HG03571 (cell line): Measurements from ENCODE around the gene ARID4B.
"Not testable (repeated sequence)": the region's sequence is repeated elsewhere in the genome, so short reads cannot be mapped to it uniquely, and the experiment has no call there.

Source experiments
- ATAC-seq: cut with Tn5 transposase; IDR thresholded peaks from one replicate; pipeline ENCODE4 v1.9.1; 2021; ENCODE audit not compliant: unreplicated experiment

Gene ARID4B

DNA sequence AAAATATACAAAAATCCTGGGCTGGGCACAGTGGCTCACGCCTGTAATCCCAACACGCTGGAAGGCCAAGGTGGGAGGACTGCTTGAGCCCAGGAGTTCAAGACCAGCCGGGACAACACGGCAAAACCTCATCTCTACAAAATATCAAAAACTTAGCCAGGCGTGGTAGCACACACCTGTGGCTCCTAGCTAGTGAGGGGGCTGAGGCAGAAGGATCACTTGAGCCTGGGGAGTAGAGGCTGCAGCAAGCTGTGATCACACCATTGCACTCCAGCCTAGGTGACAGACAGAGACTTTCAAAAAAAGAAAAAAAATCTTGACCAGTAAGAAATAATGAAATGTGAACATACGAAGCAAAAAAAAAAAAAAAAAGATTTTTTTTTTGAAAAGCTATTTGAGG lies 52.1 kb downstream of the ARID4B start:
- ATAC-seq: no peak

DNA sequence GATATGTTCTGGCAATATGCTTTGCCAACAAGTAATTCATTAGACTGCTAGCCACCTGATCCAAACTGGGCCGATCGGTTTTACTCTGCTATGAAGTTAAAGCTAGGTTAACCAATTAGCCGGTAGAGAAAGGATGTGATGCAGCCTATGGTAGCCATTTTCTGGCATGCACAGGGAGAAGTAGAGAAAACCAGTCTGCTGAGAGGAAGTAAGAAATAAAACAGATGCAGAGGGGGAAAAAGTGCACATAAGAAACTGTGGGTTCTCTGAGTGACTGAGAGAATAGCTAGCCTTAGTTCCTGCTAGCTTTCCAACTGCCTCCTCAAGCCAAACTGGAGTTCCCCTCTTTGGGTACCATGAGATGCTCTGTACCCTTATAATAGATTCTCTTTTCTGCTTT lies 52.8 kb downstream of the ARID4B start:
- peak; percentile 69 for ATAC-seq

GRCh38 chr1:235272851-235273250 lies 55.1 kb downstream of the ARID4B start:
- ATAC-seq: no peak

GRCh38 chr1:235270625-235271024 lies 57.4 kb downstream of the ARID4B start:
- no peak for ATAC-seq

DNA sequence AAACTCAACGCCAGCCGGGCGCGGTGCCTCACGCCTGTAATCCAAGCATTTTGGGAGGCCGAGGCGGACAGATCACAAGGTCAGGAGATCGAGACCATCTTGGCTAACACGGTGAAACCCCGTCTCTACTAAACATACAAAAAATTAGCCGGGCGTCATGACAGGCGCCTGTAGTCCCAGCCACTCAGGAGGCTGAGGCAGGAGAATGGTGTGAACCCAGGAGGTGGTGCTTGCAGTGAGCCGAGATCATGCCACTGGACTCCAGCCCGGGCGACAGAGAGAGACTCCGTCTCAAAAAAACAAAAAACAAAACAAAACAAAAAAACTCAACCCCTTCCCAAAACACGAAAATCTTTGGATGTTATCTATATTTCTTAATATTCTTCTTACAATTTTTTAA lies 58.0 kb downstream of the ARID4B start:
- not testable (repeated sequence) for ATAC-seq

DNA sequence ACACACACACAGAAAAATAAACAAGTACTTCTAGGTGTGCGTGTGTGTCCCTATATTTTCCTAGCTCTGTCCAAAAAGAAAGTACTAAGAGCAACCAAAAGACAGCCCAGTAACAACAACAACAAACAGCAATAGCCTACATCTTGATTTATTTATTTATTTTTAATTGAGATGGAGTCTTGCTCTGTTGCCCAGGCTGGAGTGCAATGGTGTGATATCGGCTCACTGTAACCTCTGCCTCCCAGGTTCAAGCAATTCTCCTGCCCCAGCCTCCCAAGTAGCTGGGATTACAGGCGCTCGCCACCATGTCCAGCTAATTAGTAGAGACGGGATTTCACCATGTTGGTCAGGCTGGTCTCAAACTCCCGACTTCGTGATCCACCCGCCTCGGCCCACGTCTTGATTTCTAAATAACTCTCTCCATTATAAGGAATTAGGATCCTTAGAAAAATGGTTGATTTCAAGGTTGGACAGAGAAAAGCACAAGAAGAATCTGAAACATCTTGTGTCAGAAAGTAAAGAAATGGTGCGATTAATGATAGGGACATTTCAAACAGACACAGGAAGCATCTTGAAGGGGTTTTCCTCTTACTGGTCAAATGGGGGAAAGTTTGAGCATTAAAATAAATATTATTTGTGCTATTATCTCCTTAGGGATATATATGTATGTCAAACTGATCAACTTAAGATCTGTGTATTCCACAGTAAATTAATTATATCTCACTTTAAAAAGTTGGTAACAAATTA lies 59.4 kb downstream of the ARID4B start:
- no peak for ATAC-seq

- no peak for ATAC-seq
These were observed 61.0 kb downstream of the ARID4B start for GRCh38 chr1:235266967-235267366.

DNA sequence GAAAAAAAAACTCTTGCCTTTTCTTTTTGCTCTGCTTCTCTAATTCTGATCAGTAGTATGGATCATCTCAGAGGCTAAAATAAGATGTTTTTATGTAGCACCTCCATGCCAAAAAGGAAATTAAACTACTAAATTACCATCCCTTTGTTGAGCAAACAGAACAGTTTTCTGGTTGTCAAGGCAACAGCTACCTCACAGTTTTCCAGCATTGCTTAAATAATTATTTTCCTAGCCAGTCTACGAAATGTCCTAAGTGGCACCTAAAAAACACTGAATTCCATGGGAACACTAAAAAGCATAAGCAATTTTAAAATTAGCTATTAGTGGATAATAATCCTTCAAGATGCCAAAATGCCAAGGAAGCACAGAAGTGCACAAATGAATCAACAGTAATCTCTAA lies 61.7 kb downstream of the ARID4B start:
- ATAC-seq: no peak

GRCh38 chr1:235265900-235266299 lies 62.1 kb downstream of the ARID4B start:
- ATAC-seq: no peak

- ATAC-seq: no peak
These were observed 63.7 kb downstream of the ARID4B start for GRCh38 chr1:235264327-235264726.

DNA sequence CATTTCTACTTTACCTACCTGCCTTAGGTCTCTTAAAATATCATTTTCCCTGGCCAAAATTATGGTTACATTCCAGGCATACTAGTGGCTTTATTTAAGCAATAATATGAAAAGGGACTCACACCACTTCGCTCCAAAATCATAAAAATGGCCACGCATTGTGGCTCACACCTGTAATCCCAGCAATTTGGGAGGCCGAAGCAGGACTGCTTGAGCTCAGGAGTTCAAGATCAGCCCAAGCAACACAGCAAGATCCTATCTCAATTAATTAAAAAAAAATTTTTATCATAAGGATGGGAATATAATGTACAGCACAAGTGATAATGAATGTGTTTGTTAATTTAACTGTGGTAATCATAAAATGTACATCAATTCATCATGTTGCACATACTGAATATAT lies 65.4 kb downstream of the ARID4B start:
- ATAC-seq: no peak

GRCh38 chr1:235261243-235261642 lies 66.7 kb downstream of the ARID4B start:
- no peak for ATAC-seq

DNA sequence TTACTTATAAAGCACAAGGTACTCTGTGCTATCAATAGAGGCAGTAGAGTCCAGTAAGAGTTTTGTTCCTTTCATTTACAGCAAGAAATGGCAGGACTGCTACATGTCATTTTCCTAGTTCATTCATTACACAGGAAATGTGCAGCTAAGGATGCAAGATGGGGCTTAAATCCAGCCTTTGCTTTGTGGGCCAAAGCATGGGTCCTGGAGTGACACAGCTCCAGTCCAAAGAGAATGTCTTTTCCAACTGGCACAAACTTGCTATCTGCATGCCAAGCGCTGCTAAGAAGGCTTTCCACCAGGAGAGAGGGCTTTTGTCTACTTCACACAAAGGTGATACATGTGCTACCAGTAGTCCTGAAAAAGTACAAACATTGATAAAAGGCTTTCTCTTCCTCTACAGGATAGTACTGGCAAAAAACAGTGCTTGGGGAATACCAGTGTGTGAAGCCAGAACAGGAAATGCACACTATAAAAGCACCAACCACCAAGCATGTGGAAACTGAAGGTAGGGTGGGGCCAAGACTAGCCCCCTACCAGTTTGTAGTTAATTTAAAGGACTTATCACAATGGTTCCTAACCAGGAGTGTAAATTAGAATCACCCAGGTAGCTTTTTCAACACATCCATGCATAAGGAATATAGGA lies 68.7 kb downstream of the ARID4B start:
- no peak for ATAC-seq

DNA sequence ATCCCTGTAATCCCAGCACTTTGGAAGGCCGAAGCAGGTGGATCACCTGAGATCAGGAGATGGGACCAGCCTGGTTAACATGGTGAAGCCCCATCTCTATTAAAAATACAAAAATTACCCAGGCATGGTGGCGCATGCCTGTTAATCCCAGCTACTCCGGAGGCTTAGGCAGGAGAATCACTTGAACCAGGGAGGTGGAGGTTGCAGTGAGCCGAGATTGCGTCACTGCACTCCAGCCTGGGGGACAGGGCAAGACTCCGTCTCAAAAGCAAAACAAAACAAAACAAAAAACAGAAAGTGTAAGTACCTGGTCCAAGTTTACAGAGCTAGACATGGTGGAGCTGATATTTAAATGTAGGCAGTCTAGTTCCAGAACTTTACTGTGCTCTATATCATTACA lies 69.9 kb downstream of the ARID4B start:
- not testable (repeated sequence) for ATAC-seq

- no peak for ATAC-seq
These were observed 73.3 kb downstream of the ARID4B start for GRCh38 chr1:235254721-235255120.

DNA sequence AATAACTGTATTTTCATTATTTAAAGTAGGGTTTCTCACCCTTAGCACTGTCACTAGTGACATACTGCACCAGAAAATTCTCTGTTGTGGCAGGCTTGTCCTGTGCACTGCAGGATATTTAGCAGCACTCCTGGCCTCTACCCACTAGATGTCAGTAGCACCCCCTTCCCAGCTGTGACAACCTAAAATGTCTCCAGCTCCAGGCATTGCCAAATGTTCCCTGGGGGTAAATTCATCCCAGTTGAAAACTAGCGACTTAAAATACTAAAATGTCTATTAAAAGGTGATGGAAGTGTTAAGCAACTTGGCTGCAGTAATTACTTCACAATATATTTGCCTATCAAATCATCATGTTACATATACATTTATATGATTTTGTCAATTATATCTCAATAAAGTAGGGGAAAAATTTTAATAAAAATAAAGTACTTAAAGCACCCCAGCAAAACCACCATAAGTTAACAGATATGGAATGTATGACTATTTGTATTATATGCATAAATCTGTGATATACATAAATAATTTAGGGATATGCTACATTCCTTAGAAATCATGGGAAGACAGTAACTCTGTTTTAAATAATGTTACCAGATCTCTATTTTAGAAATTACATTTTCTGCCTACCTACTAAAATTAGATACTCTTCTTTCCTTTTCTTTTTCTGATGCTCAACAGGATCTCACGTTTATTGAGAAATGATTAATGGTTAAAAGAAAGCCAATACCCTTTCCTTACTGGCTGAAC lies 74.6 kb downstream of the ARID4B start:
- peak; percentile 57 for ATAC-seq

GRCh38 chr1:235250430-235250829 lies 77.5 kb downstream of the ARID4B start:
- no peak for ATAC-seq

DNA sequence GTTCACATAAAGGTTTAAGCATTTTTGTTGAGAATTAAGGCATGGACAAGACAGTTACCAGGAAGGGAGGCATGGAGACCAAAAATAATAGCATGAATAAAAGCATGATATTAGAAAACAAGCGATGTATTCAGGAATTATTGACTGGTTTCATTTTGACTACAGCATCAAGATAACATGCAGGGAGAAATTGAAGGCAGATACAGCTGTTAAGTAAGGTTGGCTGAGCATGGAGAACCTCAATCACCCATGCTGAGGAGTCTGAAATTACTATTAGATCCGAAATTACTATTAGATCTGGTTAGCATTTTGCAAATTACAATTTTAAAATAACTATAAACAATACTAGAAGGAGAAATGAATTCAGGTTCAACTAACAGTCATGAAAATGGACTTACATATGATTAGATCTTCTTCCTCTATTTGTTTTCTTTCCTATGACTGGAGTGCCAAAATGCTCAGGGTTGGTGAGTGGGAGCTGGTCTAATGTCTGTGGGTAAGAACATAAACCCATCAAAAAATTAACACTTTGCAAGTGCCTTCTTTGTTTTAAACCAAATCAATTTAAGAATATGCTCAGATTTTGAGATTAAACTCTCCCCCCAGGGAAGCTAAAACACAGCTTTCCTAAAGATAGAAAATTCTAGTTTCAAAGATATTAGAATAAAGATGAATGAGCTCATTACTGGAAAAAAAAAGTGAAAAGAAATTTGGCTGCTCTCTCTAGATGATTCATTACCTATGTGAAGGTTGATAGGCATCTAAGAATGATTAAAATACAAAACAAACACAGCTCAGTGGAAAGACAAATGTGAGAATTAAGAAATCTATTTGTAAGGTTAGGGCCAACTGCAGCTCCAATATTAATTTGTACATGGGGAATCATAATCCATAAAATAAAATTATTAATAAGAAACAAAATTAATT lies 81.7 kb downstream of the ARID4B start:
- ATAC-seq: no peak

GRCh38 chr1:235244974-235245592 lies 82.9 kb downstream of the ARID4B start:
- no peak for ATAC-seq

- ATAC-seq: no peak
These were observed 87.0 kb downstream of the ARID4B start for GRCh38 chr1:235240960-235241359.

DNA sequence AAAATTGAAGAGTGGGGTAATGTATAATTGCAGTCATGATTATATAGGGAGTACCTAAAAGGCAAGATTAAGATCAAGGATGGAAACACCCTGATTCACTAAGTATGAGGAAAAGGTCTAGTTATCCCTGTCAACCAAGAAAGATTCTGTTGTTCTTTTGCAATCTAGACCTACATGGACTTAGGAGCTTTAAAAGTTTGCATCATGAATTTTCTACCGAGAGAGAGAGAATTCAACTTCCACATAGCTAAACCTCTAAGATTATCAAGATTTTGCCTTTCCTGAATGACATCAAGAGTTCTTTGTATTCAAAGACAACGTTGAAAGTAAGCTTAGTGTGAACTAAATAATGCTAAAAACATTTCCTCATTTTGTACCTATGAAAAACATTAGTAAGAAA lies 88.1 kb downstream of the ARID4B start:
- ATAC-seq: no peak
